Bronchial epithelial cell (primary cell): ENCODE measurements around the gene VTN. TPM values are rescaled to one million over a fixed set of nuclear protein-coding genes. Genes with fewer than 3 reads are reported as not detected.

ENCODE experiments used
- DNase-seq: peaks from one replicate; pipeline ENCODE4 v3.0.0-alpha.2; 2010; ENCODE audit warnings: low read depth
- FAIRE-seq: peaks from 2 replicates; lab custom pipeline; 2011; peaks lifted over from hg19 to GRCh38; lab: Jason Lieb, UNC
- H3K27me3 ChIP-seq: 2 replicates; pipeline ENCODE4 v1.5.1; 2011; ENCODE audit warnings: low read length; ENCODE audit not compliant: control insufficient read depth, insufficient read depth
- H3K36me3 ChIP-seq: 2 replicates; pipeline ENCODE4 v1.5.1; 2011; ENCODE audit warnings: low read length; ENCODE audit not compliant: control insufficient read depth, insufficient read depth
- H3K4me3 ChIP-seq: 2 replicates; pipeline ENCODE4 v1.5.1; 2011; ENCODE audit warnings: mild to moderate bottlenecking, low read depth, low read length, control low read depth
- CTCF ChIP-seq: IDR thresholded peaks from 2 replicates; pipeline ENCODE4 v1.5.1; 2011; ENCODE audit warnings: mild to moderate bottlenecking, moderate library complexity, low read length, control low read depth, inconsistent platforms; ENCODE audit not compliant: insufficient read depth, severe bottlenecking
- total RNA-seq: library from RNA; depleted of rRNA; stranded (reverse); fragments of >200 nt; gene quantifications from 2 replicates; pipeline ENCODE4 v1.2.1, GENCODE V29; 2014

Gene VTN
- total RNA-seq, 1 donor from 2014 or later, result under 0.01 TPM

- FAIRE-seq (no peak), DNase-seq (no peak)
- TF ChIP-seq CTCF, result no peak
Measured at GRCh38 chr17:28333083-28333746, 36.9 kb downstream of the VTN start.

GRCh38 chr17:28331891-28332420 is 38.2 kb downstream of the VTN start:
- no peak for TF ChIP-seq CTCF
- no peak for DNase-seq
- H3K4me3 ChIP-seq, result no peak overlapping the region
- peaks cover 7% of the 10 kb centered on the region for H3K36me3 ChIP-seq
- no peaks in the 10 kb centered on the region for H3K27me3 ChIP-seq
- no peak for FAIRE-seq

More at GRCh38 chr17:28333083-28333746, 36.9 kb downstream of the VTN start:
- H3K27me3 ChIP-seq, result no peaks in the 10 kb centered on the region
- H3K4me3 ChIP-seq, result no peak overlapping the region
- peaks cover 7% of the 10 kb centered on the region for H3K36me3 ChIP-seq

- H3K4me3 ChIP-seq, result no peak overlapping the region
- no peak for TF ChIP-seq CTCF
- no peaks in the 10 kb centered on the region for H3K27me3 ChIP-seq
- DNase-seq (no peak), FAIRE-seq (no peak)
- H3K36me3 ChIP-seq, result peaks cover 7% of the 10 kb centered on the region
Measured at GRCh38 chr17:28330671-28331070, 39.4 kb downstream of the VTN start.

GRCh38 chr17:28328325-28328724 is 41.8 kb downstream of the VTN start:
- H3K4me3 ChIP-seq, result no peak overlapping the region
- no peak for DNase-seq
- no peaks in the 10 kb centered on the region for H3K27me3 ChIP-seq
- no peak for FAIRE-seq
- no peak for TF ChIP-seq CTCF
- peaks cover 7% of the 10 kb centered on the region for H3K36me3 ChIP-seq

GRCh38 chr17:28327709-28328108 is 42.4 kb downstream of the VTN start:
- no peak for TF ChIP-seq CTCF
- H3K36me3 ChIP-seq, result peaks cover 7% of the 10 kb centered on the region
- no peak for DNase-seq
- FAIRE-seq, result no peak
- H3K27me3 ChIP-seq, result no peaks in the 10 kb centered on the region
- no peak overlapping the region for H3K4me3 ChIP-seq
